HepG2 (cell line): ENCODE measurements around the gene BUD23. TPM values are rescaled to one million over a fixed set of nuclear protein-coding genes. Genes with fewer than 3 reads are reported as not detected.

Experiments
- CENPT ChIP-seq: sonication (generic); formaldehyde crosslinking; IDR thresholded peaks from 2 replicates; pipeline ENCODE4 v1.8.0; 2022; ENCODE audit warnings: low read depth, mild to moderate bottlenecking, moderate library complexity, missing genetic modification reagents
- CREM ChIP-seq, 2 experiments: sonication (generic) in 1 of 2; formaldehyde crosslinking in 1 of 2; IDR thresholded peaks; 2 replicates each; pipeline versions ENCODE4 v1.4.0 to v1.6.1; 2016 to 2020; ENCODE audit warnings: antibody characterized with exemption in 1 of 2, mild to moderate bottlenecking in 1 of 2, missing genetic modification reagents in 1 of 2
- E2F1 ChIP-seq: sonication (generic); formaldehyde crosslinking; IDR thresholded peaks from 2 replicates; pipeline ENCODE4 v1.5.0; 2020; ENCODE audit warnings: missing genetic modification reagents
- HES4 ChIP-seq: sonication (generic); formaldehyde crosslinking; IDR thresholded peaks from 2 replicates; pipeline ENCODE4 v1.9.0; 2021; ENCODE audit warnings: mild to moderate bottlenecking, missing genetic modification reagents, borderline replicate concordance
- MTF2 ChIP-seq: sonication (generic); formaldehyde crosslinking; IDR thresholded peaks from 2 replicates; pipeline ENCODE4 v1.5.0; 2020; ENCODE audit warnings: missing genetic modification reagents, borderline replicate concordance
- NFIB ChIP-seq: sonication (generic); formaldehyde crosslinking; IDR thresholded peaks from 2 replicates; pipeline ENCODE4 v1.9.0; 2021; ENCODE audit warnings: missing genetic modification reagents, mild to moderate bottlenecking, borderline replicate concordance
- NRL ChIP-seq: sonication (generic); formaldehyde crosslinking; IDR thresholded peaks from 2 replicates; pipeline ENCODE4 v1.5.0; 2020; ENCODE audit warnings: missing genetic modification reagents, mild to moderate bottlenecking, moderate library complexity, borderline replicate concordance
- PHF8 ChIP-seq: sonication (generic); formaldehyde crosslinking; IDR thresholded peaks from 2 replicates; pipeline ENCODE4 v1.5.0; 2020; ENCODE audit warnings: missing genetic modification reagents
- RBAK ChIP-seq: sonication (generic); formaldehyde crosslinking; IDR thresholded peaks from 2 replicates; pipeline ENCODE4 v1.5.1; 2020; ENCODE audit warnings: mild to moderate bottlenecking, missing genetic modification reagents
- RCOR2 ChIP-seq: IDR thresholded peaks from 2 replicates; pipeline ENCODE4 v1.6.1; 2016; ENCODE audit warnings: missing biosample characterization, missing genetic modification reagents
- SMARCE1 ChIP-seq: fragments of 450-650 bp; IDR thresholded peaks from 2 replicates; pipeline ENCODE4 v1.6.1; 2017; ENCODE audit warnings: borderline replicate concordance
- ZBTB34 ChIP-seq: sonication (generic); formaldehyde crosslinking; IDR thresholded peaks from 2 replicates; pipeline ENCODE4 v1.8.0; 2022; ENCODE audit warnings: mild to moderate bottlenecking, missing genetic modification reagents
- ZNF253 ChIP-seq: sonication (generic); formaldehyde crosslinking; IDR thresholded peaks from 2 replicates; pipeline ENCODE4 v1.8.0; 2022; ENCODE audit warnings: mild to moderate bottlenecking, missing genetic modification reagents, borderline replicate concordance
- ZNF3 ChIP-seq: IDR thresholded peaks from 2 replicates; pipeline ENCODE4 v1.7.0; 2017; ENCODE audit warnings: inconsistent platforms
- ZNF367 ChIP-seq: sonication (generic); formaldehyde crosslinking; IDR thresholded peaks from 2 replicates; pipeline ENCODE4 v1.4.0; 2020; ENCODE audit warnings: missing genetic modification reagents, borderline replicate concordance
- ZNF619 ChIP-seq: sonication (generic); formaldehyde crosslinking; IDR thresholded peaks from 2 replicates; pipeline ENCODE4 v1.4.0; 2020; ENCODE audit warnings: mild to moderate bottlenecking, missing genetic modification reagents
- ZNF652 ChIP-seq: IDR thresholded peaks from 2 replicates; pipeline ENCODE4 v1.6.1; 2016; ENCODE audit warnings: low read depth, borderline replicate concordance
- ZNF7 ChIP-seq: IDR thresholded peaks from 2 replicates; pipeline ENCODE4 v1.6.1; 2016; ENCODE audit warnings: missing biosample characterization, missing genetic modification reagents
- ZNF761 ChIP-seq: sonication (generic); formaldehyde crosslinking; conservative IDR thresholded peaks from 2 replicates; pipeline ENCODE4 v1.4.0; 2020; ENCODE audit warnings: mild to moderate bottlenecking, missing genetic modification reagents
- polyA plus RNA-seq, 8 experiments: library from polyadenylated mRNA; depleted of rRNA in 3 of 8; stranded (reverse) in 7 of 8; unstranded in 1 of 8; fragments of >200 nt; fragmentation: Illumina TruSeq in 4 of 8; extraction: Trizol in 4 of 8; gene quantifications; 2 replicates each; pipeline versions ENCODE4 v1.2.1 to v1.2.3, GENCODE V29; 2011 to 2016; ENCODE audit warnings: low read depth in 4 of 8, missing spikeins in 1 of 8, mixed read lengths in 1 of 8; ENCODE audit not compliant: insufficient read depth in 1 of 8
- total RNA-seq, 5 experiments: library from RNA; depleted of rRNA; stranded (reverse); fragments of >200 nt; fragmentation: Illumina TruSeq; extraction: Trizol; gene quantifications; 2 replicates each; pipeline ENCODE4 v1.2.3, GENCODE V29; 2016; ENCODE audit warnings: low read depth in 1 of 5
- TF ChIP-seq, protein P1 (sequence below): IDR thresholded peaks from 2 replicates; pipeline ENCODE4 v1.6.1; 2016; ENCODE audit warnings: missing biosample characterization, missing genetic modification reagents, low read depth
- TF ChIP-seq, protein P2 (sequence below): sonication (generic); formaldehyde crosslinking; IDR thresholded peaks from 2 replicates; pipeline ENCODE4 v1.8.1; 2023; ENCODE audit warnings: missing genetic modification reagents, inconsistent platforms, borderline replicate concordance
- TF ChIP-seq, protein P3 (sequence below): sonication (generic); formaldehyde crosslinking; IDR thresholded peaks from 2 replicates; pipeline ENCODE4 v1.5.0; 2020; ENCODE audit warnings: missing genetic modification reagents, mild to moderate bottlenecking, borderline replicate concordance
- TF ChIP-seq, protein P4 (sequence below): sonication (generic); formaldehyde crosslinking; IDR thresholded peaks from 2 replicates; pipeline ENCODE4 v1.5.0; 2020; ENCODE audit warnings: missing genetic modification reagents, mild to moderate bottlenecking, borderline replicate concordance

Gene BUD23
- total and polyA plus RNA-seq, 2 of the 13 experiments (the other 11 are each of a cell fraction or from before 2014, with no cell fraction given), result 47.5 to 54.5 TPM

GRCh38 chr7:73647725-73648592 is 35.4 kb upstream of the BUD23 start (continued):
- TF ChIP-seq, protein P1, sequence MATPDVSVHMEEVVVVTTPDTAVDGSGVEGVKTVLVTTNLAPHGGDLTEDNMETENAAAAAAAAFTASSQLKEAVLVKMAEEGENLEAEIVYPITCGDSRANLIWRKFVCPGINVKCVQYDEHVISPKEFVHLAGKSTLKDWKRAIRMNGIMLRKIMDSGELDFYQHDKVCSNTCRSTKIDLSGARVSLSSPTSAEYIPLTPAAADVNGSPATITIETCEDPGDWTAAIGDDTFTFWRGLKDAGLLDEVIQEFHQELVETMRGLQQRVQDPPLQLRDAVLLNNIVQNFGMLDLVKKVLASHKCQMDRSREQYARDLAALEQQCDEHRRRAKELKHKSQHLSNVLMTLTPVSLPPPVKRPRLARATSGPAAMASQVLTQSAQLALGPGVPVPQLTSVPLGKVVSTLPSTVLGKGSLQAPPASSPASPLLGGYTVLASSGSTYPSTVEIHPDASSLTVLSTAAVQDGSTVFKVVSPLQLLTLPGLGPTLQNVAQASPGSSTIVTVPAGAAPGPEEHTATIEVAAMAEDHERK (CRISPR knock-in tag), result no peak
- TF ChIP-seq ZBTB34 (CRISPR knock-in tag) (no peak), ZNF619 (CRISPR knock-in tag) (no peak), PHF8 (CRISPR knock-in tag) (peak; percentile 53), NRL (CRISPR knock-in tag) (no peak), ZNF652 (CRISPR knock-in tag) (no peak), ZNF3 (CRISPR knock-in tag) (no peak), ZNF761 (0 out of 2 replicates have a peak, but pooled peaks have one; percentile 30), SMARCE1 (no peak), MTF2 (CRISPR knock-in tag) (no peak), ZNF7 (CRISPR knock-in tag) (no peak), RCOR2 (CRISPR knock-in tag) (no peak), CENPT (CRISPR knock-in tag) (no peak; the same call in 1 of the 2 replicates), HES4 (no peak), RBAK (no peak), E2F1 (CRISPR knock-in tag) (0 out of 2 replicates have a peak, but pooled peaks have one; percentile 23), ZNF253 (CRISPR knock-in tag) (no peak), ZNF367 (CRISPR knock-in tag) (no peak), CREM (IDR thresholded peaks at IDR 0.05) (no peak), CREM (CRISPR knock-in tag; IDR thresholded peaks at IDR 0.05) (no peak), NFIB (CRISPR knock-in tag) (no peak)
- TF ChIP-seq, protein P2, sequence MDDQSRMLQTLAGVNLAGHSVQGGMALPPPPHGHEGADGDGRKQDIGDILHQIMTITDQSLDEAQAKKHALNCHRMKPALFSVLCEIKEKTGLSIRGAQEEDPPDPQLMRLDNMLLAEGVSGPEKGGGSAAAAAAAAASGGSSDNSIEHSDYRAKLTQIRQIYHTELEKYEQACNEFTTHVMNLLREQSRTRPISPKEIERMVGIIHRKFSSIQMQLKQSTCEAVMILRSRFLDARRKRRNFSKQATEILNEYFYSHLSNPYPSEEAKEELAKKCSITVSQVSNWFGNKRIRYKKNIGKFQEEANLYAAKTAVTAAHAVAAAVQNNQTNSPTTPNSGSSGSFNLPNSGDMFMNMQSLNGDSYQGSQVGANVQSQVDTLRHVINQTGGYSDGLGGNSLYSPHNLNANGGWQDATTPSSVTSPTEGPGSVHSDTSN (CRISPR knock-in tag), result no peak
- TF ChIP-seq, protein P3, sequence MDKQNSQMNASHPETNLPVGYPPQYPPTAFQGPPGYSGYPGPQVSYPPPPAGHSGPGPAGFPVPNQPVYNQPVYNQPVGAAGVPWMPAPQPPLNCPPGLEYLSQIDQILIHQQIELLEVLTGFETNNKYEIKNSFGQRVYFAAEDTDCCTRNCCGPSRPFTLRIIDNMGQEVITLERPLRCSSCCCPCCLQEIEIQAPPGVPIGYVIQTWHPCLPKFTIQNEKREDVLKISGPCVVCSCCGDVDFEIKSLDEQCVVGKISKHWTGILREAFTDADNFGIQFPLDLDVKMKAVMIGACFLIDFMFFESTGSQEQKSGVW (CRISPR knock-in tag), result no peak
- TF ChIP-seq, protein P4, sequence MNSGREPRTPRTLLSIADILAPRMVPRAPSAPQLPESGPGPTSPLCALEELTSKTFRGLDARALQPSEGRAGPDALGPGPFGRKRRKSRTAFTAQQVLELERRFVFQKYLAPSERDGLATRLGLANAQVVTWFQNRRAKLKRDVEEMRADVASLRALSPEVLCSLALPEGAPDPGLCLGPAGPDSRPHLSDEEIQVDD (CRISPR knock-in tag), result no peak
